Cardiac muscle cell (in vitro differentiated cells and primary cell): ENCODE results near the gene INSIG1. TPM values are rescaled to one million over a fixed set of nuclear protein-coding genes. Genes with fewer than 3 reads are reported as not detected.

ENCODE experiments used
- DNase-seq, 2 donors: peaks; one replicate each; pipeline versions ENCODE4 v3.0.0 to v3.0.0-alpha.2; 2010 to 2017; ENCODE audit warnings: low read depth in 1 of 2, low spot score in 1 of 2
- H3K27ac ChIP-seq: fragments of 200-600 bp; sonication (generic); 2 replicates; pipeline ENCODE4 v1.5.1; 2016
- H3K27me3 ChIP-seq: fragments of 200-600 bp; sonication (generic); 2 replicates; pipeline ENCODE4 v1.6.0; 2016; ENCODE audit warnings: control low read depth
- H3K36me3 ChIP-seq: fragments of 200-600 bp; sonication (generic); 2 replicates; pipeline ENCODE4 v1.5.1; 2016; ENCODE audit warnings: control low read depth
- H3K4me1 ChIP-seq: fragments of 200-600 bp; sonication (generic); 2 replicates; pipeline ENCODE4 v1.8.1; 2017; ENCODE audit warnings: low read depth, mild to moderate bottlenecking, mixed run types
- H3K4me3 ChIP-seq: fragments of 200-600 bp; sonication (generic); 2 replicates; pipeline ENCODE4 v1.5.1; 2016; ENCODE audit warnings: mild to moderate bottlenecking
- H3K9me3 ChIP-seq: fragments of 200-600 bp; sonication (generic); 2 replicates; pipeline ENCODE4 v1.5.1; 2017; ENCODE audit warnings: low read depth, mild to moderate bottlenecking, control low read depth
- polyA plus RNA-seq: library from polyadenylated mRNA; unstranded; fragments of >200 nt; fragmentation: Nextera tagmentation; extraction: Ambion mirVana; gene quantifications from 2 replicates; pipeline ENCODE4 v1.2.1, GENCODE V29; 2016
- total RNA-seq: library from RNA; depleted of rRNA; stranded (reverse); fragments of >200 nt; gene quantifications from 2 replicates; pipeline ENCODE4 v1.2.3, GENCODE V29; 2016
- TF ChIP-seq, protein P1 (sequence below): IDR thresholded peaks from 2 replicates; pipeline ENCODE4 v1.5.1; 2012; ENCODE audit warnings: low read depth, mild to moderate bottlenecking, low read length

INSIG1 gene
- total and polyA plus RNA-seq, 2 experiments from 2014 or later = 76.3 to 103 TPM

GRCh38 chr7:155306673-155307470, 9.2 kb downstream of the INSIG1 start:
- H3K36me3 ChIP-seq = peaks cover 32% of the 10 kb centered on the region

DNA sequence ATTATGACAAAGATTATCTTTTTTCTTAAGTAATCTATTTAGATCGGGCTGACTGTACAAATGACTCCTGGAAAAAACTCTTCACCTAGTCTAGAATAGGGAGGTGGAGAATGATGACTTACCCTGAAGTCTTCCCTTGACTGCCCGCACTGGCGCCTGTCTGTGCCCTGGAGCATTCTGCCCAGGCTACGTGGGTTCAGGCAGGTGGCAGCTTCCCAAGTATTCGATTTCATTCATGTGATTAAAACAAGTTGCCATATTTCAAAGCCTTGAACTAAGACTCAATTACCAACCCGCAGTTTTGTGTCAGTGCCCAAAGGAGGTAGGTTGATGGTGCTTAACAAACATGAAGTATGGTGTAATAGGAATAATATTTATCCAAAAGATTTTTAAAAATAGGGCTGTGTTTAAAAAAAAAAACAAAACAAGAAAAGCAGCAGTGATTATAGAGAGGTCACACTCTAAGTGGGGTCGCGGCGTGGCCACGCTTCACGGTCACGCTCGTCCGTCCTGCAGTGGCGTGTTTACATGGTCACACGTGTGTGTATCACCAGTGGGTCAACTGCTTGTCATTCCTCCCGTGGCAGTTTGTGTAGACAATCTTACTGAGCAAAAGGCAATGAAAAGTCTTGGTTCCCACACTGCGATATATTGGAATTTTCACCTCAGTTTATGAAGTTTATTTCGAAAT, 10.8 kb downstream of the INSIG1 start:
- DNase-seq = no peak
- no peaks in the 10 kb centered on the region for H3K27me3 ChIP-seq
- TF ChIP-seq, protein P1, sequence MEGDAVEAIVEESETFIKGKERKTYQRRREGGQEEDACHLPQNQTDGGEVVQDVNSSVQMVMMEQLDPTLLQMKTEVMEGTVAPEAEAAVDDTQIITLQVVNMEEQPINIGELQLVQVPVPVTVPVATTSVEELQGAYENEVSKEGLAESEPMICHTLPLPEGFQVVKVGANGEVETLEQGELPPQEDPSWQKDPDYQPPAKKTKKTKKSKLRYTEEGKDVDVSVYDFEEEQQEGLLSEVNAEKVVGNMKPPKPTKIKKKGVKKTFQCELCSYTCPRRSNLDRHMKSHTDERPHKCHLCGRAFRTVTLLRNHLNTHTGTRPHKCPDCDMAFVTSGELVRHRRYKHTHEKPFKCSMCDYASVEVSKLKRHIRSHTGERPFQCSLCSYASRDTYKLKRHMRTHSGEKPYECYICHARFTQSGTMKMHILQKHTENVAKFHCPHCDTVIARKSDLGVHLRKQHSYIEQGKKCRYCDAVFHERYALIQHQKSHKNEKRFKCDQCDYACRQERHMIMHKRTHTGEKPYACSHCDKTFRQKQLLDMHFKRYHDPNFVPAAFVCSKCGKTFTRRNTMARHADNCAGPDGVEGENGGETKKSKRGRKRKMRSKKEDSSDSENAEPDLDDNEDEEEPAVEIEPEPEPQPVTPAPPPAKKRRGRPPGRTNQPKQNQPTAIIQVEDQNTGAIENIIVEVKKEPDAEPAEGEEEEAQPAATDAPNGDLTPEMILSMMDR = no peak
- no peak overlapping the region for H3K27ac ChIP-seq
- no peak overlapping the region for H3K4me3 ChIP-seq
- H3K9me3 ChIP-seq = no peaks in the 10 kb centered on the region
- peaks cover 26% of the 10 kb centered on the region for H3K36me3 ChIP-seq
- peaks cover 26% of the 10 kb centered on the region for H3K4me1 ChIP-seq

More at GRCh38 chr7:155306673-155307470, 9.2 kb downstream of the INSIG1 start:
- TF ChIP-seq, protein P1 = no peak
- Histone ChIP-seq H3K27ac (peak overlapping the region; percentile 30), H3K9me3 (no peaks in the 10 kb centered on the region), H3K4me3 (no peak overlapping the region), H3K4me1 (peaks cover 37% of the 10 kb centered on the region), H3K27me3 (no peaks in the 10 kb centered on the region)
- no peak for DNase-seq

- no peaks in the 10 kb centered on the region for H3K27me3 ChIP-seq
- no peak for DNase-seq
- no peak overlapping the region for H3K27ac ChIP-seq
- peaks cover 26% of the 10 kb centered on the region for H3K36me3 ChIP-seq
- TF ChIP-seq, protein P1 = no peak
- H3K9me3 ChIP-seq = no peaks in the 10 kb centered on the region
- peaks cover 21% of the 10 kb centered on the region for H3K4me1 ChIP-seq
- H3K4me3 ChIP-seq = no peak overlapping the region
These were observed 11.3 kb downstream of the INSIG1 start for GRCh38 chr7:155309021-155309338.

DNA sequence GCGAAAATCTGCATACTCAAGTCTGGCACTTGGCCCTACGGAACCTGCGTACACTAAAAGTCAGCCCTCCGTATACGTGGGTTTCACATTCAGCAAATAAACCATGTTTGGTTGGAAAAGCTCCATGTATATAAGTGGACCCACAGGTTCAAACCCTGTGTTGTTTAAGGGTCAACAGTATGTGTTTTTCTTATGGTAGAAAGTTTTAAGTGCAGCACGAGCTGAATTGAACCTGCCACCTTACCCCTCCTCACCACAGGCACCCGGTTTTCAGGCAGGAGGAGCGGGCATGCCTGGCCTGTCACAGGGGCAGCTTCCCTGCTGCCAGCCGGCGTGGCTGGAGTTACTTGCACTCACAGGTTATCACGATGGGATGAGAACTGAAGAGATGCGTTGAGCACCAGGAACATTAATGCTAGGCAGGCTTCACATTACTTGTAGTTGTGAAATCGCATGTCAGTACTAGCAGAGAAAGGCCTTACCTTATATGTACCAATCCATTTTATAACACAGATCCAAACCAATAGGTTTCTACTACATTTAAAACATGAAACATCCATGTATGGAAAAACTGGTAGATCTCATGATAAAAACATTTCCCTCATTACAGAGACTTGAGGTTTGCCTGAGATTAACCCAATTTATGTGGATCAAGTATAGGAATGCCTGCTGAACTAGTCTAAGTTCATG, 12.9 kb downstream of the INSIG1 start:
- H3K9me3 ChIP-seq = no peaks in the 10 kb centered on the region
- H3K27me3 ChIP-seq = no peaks in the 10 kb centered on the region
- H3K36me3 ChIP-seq = peaks cover 26% of the 10 kb centered on the region
- H3K27ac ChIP-seq = no peak overlapping the region
- TF ChIP-seq, protein P1 = no peak
- peaks cover 8% of the 10 kb centered on the region for H3K4me1 ChIP-seq
- H3K4me3 ChIP-seq = no peak overlapping the region
- DNase-seq = no peak

DNA sequence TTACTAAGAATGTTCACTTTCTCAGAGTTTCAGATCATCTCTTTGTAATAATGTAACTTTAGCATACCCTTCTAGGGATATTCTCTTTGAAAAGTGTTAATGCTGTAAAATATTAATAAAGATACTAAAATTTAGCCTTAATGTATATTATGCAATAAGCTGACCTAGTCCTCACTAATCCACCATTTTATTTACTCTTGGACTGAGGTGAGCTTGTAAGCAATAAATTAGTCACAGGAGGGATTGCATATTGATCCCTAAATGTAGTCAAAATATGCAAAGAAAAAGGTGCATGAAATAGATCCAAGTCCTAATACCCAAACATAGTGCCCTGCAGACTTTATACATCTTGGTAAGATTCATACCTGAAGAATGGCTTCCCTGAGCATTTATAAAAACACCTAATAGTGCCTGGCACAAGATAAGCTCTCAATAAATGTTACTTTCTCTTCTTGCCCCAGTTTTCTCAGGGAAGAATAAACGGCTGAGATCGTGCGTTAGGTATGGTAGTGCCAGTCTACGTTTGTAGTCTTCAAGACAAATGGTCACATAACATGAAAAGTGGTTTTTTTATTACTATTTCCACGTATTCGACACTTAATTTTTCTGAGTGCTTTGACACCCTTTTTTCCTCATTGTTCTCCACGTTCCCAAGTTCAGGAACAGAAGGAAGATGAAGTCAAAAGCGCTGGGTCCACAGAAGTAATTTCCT, 14.3 kb downstream of the INSIG1 start:
- Histone ChIP-seq H3K4me1 (no peaks in the 10 kb centered on the region), H3K9me3 (no peaks in the 10 kb centered on the region), H3K4me3 (no peak overlapping the region), H3K36me3 (peaks cover 21% of the 10 kb centered on the region), H3K27ac (no peak overlapping the region), H3K27me3 (no peaks in the 10 kb centered on the region)
- TF ChIP-seq, protein P1 = no peak
- no peak for DNase-seq
